Adrenal gland (tissue), 5 donors: ENCODE results near the gene APH1B.

ENCODE experiments used
- POLR2A ChIP-seq, 2 donors: fragments of 450-650 bp; IDR thresholded peaks; one replicate each; pipeline ENCODE4 v1.6.1; 2017; ENCODE audit warnings: antibody characterized with exemption in 2 of 2, mild to moderate bottlenecking in 2 of 2, moderate library complexity in 1 of 2
- TF ChIP-seq, protein P1 (sequence below), 6 experiments: fragments of 450-650 bp in 4 of 6; fragments of 200-600 bp in 2 of 6; sonication (generic) in 1 of 6; IDR thresholded peaks; 1 replicate in 5 of 6; 2 replicates in 1 of 6; pipeline versions ENCODE4 v1.5.1 to v1.8.0; 2016 to 2021; ENCODE audit warnings: antibody characterized with exemption in 6 of 6, mild to moderate bottlenecking in 2 of 6, moderate library complexity in 1 of 6
- donor health status: DM: no; HTN: no; CAD: no.

DNA sequence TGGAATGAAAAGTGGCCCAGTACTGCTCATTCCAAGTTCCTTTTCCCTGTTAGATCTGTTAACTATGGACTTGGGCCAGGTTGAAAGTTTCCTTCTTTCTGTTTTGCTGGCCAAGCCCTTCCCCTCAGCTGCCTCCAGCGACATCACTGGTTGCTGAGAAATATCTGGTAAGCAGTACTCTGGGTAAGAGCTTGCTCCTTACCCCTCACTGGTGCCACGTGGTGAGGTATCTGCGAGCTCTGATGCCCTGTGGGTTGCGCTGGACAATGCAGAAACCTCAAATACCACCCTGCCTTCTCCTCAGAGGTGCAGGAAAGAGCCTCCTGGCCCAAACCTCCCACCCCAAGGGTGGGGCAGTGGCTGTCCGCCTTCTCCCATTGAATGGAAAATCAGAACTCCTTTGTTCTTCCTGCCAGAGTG is 42.9 kb upstream of the APH1B start:
- TF ChIP-seq, protein P1, sequence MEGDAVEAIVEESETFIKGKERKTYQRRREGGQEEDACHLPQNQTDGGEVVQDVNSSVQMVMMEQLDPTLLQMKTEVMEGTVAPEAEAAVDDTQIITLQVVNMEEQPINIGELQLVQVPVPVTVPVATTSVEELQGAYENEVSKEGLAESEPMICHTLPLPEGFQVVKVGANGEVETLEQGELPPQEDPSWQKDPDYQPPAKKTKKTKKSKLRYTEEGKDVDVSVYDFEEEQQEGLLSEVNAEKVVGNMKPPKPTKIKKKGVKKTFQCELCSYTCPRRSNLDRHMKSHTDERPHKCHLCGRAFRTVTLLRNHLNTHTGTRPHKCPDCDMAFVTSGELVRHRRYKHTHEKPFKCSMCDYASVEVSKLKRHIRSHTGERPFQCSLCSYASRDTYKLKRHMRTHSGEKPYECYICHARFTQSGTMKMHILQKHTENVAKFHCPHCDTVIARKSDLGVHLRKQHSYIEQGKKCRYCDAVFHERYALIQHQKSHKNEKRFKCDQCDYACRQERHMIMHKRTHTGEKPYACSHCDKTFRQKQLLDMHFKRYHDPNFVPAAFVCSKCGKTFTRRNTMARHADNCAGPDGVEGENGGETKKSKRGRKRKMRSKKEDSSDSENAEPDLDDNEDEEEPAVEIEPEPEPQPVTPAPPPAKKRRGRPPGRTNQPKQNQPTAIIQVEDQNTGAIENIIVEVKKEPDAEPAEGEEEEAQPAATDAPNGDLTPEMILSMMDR (IDR thresholded peaks at IDR 0.05): no peak
- TF ChIP-seq POLR2A (IDR thresholded peaks at IDR 0.05): no peak
